Muscle of back (tissue), 11 donors: ENCODE results near the gene CNOT9. TPM values are rescaled to one million over a fixed set of nuclear protein-coding genes. Genes with fewer than 3 reads are reported as not detected.

ENCODE experiments used
- DNase-seq, 3 donors: peaks; one replicate each; pipeline versions ENCODE4 v3.0.0 to v3.0.0-alpha.2; 2013
- polyA plus RNA-seq, 10 donors: library from polyadenylated mRNA; unstranded; fragments of 120-200 nt; gene quantifications; one replicate each; pipeline ENCODE4 v1.2.1, GENCODE V29; 2013; ENCODE audit not compliant: insufficient read length in 10 of 10

The CNOT9 gene
- polyA plus RNA-seq, 10 donors: 29.2 to 45.1 (median 37.3) TPM

DNA sequence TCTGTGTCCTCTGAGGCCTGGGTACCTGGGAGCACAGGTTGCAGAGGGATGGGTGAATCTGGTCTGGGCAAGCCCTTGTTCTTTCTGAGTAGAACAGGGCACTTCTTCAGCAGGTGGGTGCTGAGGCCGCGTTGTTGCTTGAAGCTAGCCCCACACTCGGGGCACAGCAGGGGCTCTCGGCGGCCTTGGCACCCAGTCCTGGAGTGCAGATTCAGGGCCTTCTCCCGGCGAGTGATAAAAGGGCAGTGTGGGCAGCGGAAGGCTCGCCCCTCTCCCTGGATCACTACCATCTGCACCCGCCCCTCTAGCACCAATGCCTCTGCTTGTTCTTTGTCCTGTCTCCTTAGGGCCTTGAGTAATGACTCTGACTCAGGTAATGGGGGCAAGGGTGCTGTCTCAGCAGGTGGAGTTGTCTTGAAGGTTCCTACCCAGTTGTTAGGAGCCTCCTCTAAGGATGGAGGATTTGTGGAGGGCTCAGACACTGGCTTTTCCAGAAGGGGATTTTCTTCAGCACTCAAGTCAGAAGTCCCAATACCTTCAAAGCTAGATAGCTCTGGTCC, 75.2 kb downstream of the CNOT9 start:
- DNase-seq: no peak

GRCh38 chr2:218644721-218645120, 76.1 kb downstream of the CNOT9 start:
- DNase-seq: no peak

DNA sequence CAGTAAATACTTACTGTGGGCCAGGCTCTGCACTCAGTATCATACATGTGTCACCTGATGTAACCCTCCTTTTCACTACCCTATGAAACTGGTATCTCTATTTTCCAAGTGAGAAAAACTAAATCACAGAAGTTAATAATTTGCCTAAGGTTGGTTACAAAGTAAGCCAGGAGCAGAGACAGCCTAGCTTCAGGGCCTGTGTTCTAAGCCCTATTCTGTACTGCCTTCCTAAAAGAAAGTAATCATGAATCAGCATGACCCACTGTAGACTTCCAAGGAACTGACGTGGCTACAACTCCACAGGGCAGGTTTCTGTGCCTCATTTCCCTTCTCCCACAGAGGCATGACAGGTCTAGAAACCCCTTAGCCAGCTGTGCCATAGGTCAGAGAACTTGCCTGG, 76.5 kb downstream of the CNOT9 start:
- no peak for DNase-seq

Other genes with a start within 250 kb of the CNOT9 start
- gene CATIP, start 212.0 kb upstream of the CNOT9 start, polyA plus RNA-seq: under 1 TPM in 2 of 10 donors, not detected in 8; 0.09 to 0.12 TPM
- gene SLC11A1, start 186.6 kb upstream of the CNOT9 start, polyA plus RNA-seq: 1 to 10 TPM in 2 of 10 donors, under 1 TPM in 8; 0.29 to 1.6 (median 0.75) TPM
- gene CTDSP1, start 169.0 kb upstream of the CNOT9 start, polyA plus RNA-seq: 100 to 1,000 TPM in 2 of 10 donors, 10 to 100 TPM in 8; 77.9 to 102 (median 90.3) TPM
- gene VIL1, start 149.7 kb upstream of the CNOT9 start, polyA plus RNA-seq: under 1 TPM in 8 of 10 donors, not detected in 2; 0.04 to 0.39 (median 0.11) TPM
- gene USP37, start 488 bp upstream of the CNOT9 start, polyA plus RNA-seq: 10 to 100 TPM in 6 of 10 donors, 1 to 10 TPM in 4; 7.7 to 13.1 (median 10.9) TPM
- gene PLCD4, start 39.1 kb downstream of the CNOT9 start, polyA plus RNA-seq: 10 to 100 TPM; 16.7 to 52.3 (median 40.0) TPM
- 10 to 100 TPM; 11.2 to 13.9 (median 12.3) TPM for gene ZNF142, start 90.8 kb downstream of the CNOT9 start, polyA plus RNA-seq
- 10 to 100 TPM; 27.8 to 44.3 (median 35.2) TPM for gene BCS1L, start 90.8 kb downstream of the CNOT9 start, polyA plus RNA-seq
- gene RNF25, start 103.2 kb downstream of the CNOT9 start, polyA plus RNA-seq: 10 to 100 TPM; 20.8 to 31.6 (median 26.5) TPM
- gene STK36, start 103.2 kb downstream of the CNOT9 start, polyA plus RNA-seq: 10 to 100 TPM; 18.0 to 58.9 (median 23.8) TPM
- gene TTLL4, start 142.0 kb downstream of the CNOT9 start, polyA plus RNA-seq: 10 to 100 TPM; 18.0 to 41.0 (median 24.0) TPM
- gene CYP27A1, start 213.3 kb downstream of the CNOT9 start, polyA plus RNA-seq: 10 to 100 TPM; 10.8 to 22.9 (median 19.0) TPM